HG02943 (cell line): ENCODE results near the gene APP.

Source experiments
- ATAC-seq: cut with Tn5 transposase; IDR thresholded peaks from one replicate; pipeline ENCODE4 v1.9.1; 2021; ENCODE audit warnings: mild to moderate bottlenecking, low read depth, moderate library complexity; ENCODE audit not compliant: unreplicated experiment

Gene APP

GRCh38 chr21:25888711-25889110 is 281.9 kb downstream of the APP start:
- ATAC-seq = no peak

DNA sequence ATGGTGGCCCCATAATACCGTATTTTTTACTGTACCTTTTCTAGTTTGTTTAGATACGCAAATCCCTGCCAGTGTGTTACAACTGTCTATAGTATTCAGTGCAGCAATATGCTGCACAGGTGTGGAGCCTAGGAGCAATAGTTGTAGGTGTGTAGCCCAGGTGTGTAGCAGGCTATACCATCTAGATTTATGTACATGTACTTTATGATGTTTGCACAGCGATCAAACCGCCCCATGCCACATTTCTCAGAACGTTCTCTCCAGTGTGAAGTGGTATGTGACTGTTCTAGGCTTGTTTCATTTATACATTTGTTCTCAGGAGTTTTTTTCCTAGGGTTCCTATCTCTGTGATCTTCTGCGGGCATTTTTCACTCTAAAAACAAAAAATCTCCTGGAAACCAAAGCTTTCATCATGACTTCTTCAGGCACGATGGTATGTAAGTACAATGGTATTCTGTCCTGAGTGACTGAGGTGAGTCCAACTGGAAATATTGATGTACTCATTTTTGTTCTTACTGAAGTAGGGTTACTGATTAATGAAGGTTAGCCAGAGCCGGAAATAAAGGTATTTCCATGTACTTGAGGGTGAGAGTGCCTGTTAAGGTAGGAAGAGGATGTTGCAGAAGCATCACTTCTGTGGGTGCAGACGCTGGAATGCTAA is 282.8 kb downstream of the APP start:
- ATAC-seq = no peak

GRCh38 chr21:25887166-25887565 is 283.4 kb downstream of the APP start:
- ATAC-seq = no peak

DNA sequence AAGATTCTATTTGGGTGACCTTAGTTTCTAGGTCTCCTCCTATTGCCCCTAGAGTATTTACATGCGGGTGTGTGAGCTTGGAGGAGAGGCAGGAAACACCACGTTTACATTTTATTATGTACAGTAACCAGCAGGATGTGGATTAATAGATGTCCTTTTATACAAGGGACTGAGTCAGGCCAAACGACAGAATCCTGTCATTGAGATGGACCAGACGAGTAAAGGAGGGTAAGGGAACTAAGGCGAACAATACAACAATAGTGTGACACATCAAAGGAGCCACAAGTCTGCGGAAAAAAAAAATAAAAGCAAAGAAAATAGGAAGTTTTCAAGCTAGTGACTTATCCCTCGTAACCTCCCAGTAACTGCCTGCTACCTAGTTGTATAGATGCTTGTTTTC is 284.7 kb downstream of the APP start:
- no peak for ATAC-seq

GRCh38 chr21:25885405-25885804 is 285.2 kb downstream of the APP start:
- ATAC-seq = no peak

DNA sequence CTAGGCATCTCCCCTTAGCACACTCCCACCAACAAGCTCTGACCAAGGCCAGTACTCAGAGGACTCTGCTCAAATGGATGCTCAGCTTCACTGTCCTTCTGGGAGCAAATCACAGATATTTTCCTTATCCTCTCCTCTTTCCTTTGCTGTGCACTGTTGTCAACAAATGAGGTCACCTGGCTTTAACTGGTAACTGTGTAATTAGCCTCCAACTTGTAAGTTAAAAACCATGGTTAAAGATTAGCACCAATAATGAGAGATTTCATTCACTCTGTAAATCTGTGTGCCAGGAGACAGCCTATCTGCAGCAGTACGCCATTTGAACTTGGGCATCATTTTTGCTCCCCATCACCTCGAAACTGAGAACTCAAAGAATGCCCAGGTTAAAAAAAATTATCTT is 286.3 kb downstream of the APP start:
- no peak for ATAC-seq

- ATAC-seq = peak; percentile 78
These were observed 288.8 kb downstream of the APP start for GRCh38 chr21:25881524-25882376.

DNA sequence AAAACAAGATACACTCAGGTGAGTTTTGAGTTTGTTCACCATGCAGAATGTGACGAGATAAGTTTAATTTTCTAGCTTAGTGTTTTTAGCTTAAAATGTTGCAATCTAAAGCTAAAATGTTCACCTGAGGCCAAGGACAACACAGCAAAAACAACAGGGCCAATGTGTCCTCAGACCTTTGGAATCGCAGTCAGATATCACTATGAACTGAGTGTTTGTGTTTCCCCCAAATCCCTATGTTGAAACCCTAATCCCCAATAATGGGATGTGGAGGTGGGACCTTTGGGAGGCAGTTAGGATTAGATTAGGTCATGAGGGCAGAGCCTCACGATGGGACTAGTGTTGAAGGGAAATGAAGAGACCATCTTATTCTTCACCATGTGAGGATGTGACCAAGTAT is 291.4 kb downstream of the APP start:
- ATAC-seq = no peak

DNA sequence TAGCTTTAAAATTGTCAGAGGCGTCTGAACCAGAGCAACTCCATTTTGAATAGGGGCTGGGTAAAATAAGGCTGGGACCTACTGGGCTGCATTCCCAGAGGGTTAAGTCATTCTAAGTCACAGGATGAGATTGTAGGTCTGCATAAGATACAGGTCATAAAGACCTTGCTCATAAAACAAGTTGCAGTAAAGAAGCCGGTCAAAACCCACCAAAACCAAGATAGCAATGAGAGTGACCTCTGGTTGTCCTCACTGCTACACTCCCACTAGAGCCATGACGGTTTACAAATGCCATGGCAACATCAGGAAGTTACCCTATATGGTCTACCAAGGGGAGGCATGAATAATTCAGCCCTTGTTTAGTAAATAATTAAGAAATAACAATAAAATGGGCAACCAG is 292.2 kb downstream of the APP start:
- ATAC-seq = no peak

DNA sequence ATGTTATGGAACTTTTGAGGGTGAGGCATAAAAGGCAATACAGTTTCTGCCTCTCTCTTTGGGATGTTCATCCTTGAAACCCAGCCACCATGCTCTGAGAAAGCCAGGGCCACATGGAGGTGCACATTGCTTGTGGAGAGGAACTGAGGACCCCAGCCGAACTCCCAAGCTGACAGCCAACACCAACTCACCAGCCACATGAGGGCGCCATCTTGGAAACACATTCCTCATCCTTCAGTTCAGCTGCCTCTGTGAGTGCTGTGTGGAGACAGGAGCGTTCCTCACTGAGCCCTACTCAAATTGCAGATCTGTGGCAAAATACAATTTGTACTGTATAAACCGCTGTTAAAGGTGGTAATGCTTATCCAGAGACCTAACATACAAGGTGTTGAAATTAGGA is 298.3 kb downstream of the APP start:
- no peak for ATAC-seq

GRCh38 chr21:25871566-25871965 is 299.0 kb downstream of the APP start:
- ATAC-seq = no peak

GRCh38 chr21:25870084-25870483 is 300.5 kb downstream of the APP start:
- no peak for ATAC-seq

DNA sequence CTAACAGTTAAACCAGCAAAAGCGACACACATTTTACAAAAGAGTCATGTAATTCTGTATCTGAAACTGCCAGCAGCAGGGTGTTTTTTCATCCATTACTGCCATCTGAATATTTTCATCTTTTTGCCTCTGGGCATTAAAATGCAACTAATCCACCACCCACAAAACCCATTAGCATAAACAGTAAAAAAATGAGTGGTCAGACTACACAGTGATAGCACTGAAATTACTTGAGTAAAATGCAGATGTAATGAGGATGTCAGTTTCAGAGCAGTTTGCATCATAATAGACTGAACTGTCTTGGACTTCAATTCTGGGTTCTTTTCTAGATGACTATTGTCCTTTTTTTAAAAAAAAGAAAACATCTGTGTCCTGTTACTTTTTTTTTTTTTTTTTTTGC is 303.5 kb downstream of the APP start:
- no peak for ATAC-seq

- ATAC-seq = no peak
These were observed 306.8 kb downstream of the APP start for GRCh38 chr21:25863747-25864146.

DNA sequence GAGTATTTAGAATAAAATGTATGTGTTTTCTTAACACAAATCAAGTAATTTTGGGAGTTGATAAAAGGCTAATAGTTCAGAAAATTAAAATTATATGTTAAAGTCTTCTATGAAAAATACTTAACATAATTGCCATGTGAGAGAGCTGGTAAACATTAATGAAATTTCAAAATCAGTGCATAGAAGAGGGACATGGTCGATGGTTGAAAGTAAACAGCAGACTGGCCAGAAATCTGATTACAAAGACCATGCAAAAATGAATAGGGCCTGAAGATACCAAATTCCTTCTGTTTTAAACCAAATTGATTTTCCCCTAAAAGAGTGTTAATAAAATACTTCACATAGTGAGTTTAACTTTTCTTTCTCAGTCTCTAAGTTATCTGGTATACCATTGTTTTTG is 307.5 kb downstream of the APP start:
- ATAC-seq = no peak

DNA sequence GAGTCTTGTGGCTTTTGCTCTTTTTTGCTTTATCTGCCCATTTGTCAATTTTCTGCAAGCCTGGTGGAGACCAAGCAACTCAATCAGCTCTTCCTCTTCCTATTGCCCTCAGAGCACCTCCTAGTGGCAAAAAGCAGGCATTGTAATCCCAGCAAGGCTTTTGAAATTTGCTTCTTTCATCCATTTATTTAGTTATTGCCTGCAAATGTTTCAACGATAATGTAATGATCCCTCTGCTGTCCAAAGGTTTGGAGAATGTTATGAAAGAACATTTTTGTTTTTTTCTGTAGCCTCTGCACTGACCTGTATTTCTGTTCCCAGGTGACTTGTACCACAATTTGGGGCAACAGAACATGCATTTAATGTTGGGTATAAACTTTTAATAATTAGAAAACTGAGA is 308.0 kb downstream of the APP start:
- ATAC-seq = no peak

DNA sequence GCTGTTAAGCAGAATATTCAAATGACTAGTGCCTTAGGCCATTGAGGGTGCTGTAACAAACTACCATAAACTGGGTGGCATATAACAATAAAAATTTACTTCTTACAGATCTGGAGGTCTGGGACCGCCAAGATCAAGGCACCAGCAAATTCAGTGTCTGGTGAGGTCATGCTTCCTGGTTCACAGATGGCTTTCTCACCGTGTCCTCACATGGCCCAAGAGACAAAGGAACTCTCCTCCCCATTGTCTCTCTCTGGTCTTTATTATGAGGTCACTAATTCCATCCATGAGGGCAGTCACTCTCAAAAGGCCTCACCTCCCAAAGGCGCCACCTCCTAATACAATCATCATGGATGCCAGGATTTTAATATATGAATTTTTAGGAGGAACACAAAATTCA is 308.5 kb downstream of the APP start:
- ATAC-seq = no peak

- ATAC-seq = no peak
These were observed 311.2 kb downstream of the APP start for GRCh38 chr21:25859235-25859929.

- no peak for ATAC-seq
These were observed 312.2 kb downstream of the APP start for GRCh38 chr21:25858325-25858724.

DNA sequence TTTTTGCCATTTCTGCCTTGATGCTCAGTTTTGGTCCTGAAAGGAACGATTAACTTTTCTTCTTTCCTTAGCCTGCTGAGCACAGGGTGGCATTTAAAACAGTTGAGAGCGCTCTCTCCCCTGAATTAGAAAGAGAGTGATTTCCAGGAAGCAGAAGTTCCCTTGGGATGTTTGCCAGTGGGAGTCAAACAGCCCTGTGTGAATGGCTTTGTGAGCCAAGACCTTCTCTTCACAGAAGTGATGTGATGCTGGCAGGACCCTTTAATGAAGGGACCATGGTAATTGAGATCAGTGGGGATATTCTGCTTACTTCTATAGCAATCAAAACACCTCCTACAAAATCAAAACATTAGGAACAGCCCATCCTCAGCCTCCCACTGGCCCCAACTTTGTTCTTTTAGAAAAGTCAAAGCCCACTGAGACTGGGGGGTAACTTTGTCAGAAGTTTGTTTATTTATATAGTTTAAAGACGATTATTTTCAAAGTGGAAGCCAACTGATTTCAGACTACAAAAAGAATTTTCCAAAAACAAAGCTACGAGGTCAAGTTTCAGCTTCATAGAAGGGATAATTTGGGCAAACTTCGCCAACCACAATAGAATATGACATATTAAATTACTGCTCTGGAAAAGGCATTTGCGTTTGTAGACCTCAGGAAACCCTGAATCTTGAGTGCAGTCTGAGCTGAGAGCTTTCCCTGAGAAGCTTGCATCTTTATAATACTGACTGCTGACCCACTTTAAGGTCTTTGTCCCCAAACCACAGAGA is 313.1 kb downstream of the APP start:
- no peak for ATAC-seq

GRCh38 chr21:25855576-25855975 is 315.0 kb downstream of the APP start:
- no peak for ATAC-seq
